ENCODE measurements around the gene EHMT1.

- TF ChIP-seq TAF1 (IDR thresholded peaks at IDR 0.05; ENCODE audit: borderline replicate concordance, insufficient read depth, low read length) (no peak), SIN3A (IDR thresholded peaks at IDR 0.05; ENCODE audit: borderline replicate concordance, insufficient read depth, low read length) (no peak), REST (IDR thresholded peaks at IDR 0.05; ENCODE audit: insufficient read depth in 1 of 2, low read depth in 2 of 2, low read length in 2 of 2) (no peak), POLR2AphosphoS5 (IDR thresholded peaks at IDR 0.05; ENCODE audit: low read depth, low read length) (no peak), FOXP2 (optimal IDR thresholded peaks at IDR 0.05; ENCODE audit: borderline replicate concordance, extremely low read depth, extremely low read length, insufficient read depth) (no peak)
These were observed 29.2 kb upstream of the EHMT1 start for GRCh38 chr9:137589441-137590122.
